Esophagus squamous epithelium (tissue), 5 donors: ENCODE measurements around the gene PGP. TPM values are rescaled to one million over a fixed set of nuclear protein-coding genes. Genes with fewer than 3 reads are reported as not detected.

Experiments used
- DNase-seq: peaks from one replicate; lab custom pipeline; 2025; lab: John Stamatoyannopoulos, UW
- H3K27ac ChIP-seq, 4 donors: fragments of 200-600 bp; sonication (generic); one replicate each; pipeline ENCODE4 v1.5.1; 2016 to 2019; ENCODE audit warnings: mild to moderate bottlenecking in 1 of 4
- H3K27me3 ChIP-seq, 4 donors: fragments of 200-600 bp; sonication (generic); 1 replicate in 3 of 4; 2 replicates in 1 of 4; pipeline versions ENCODE4 v1.5.1 to v1.6.0; 2017 to 2021; ENCODE audit warnings: antibody characterized with exemption in 1 of 4
- H3K36me3 ChIP-seq, 3 donors: fragments of 200-600 bp; sonication (generic); one replicate each; pipeline ENCODE4 v1.5.1; 2016 to 2019
- H3K4me1 ChIP-seq, 3 donors: fragments of 200-600 bp; sonication (generic); one replicate each; pipeline ENCODE4 v1.5.1; 2017 to 2019
- H3K4me3 ChIP-seq, 4 donors: fragments of 200-600 bp; sonication (generic); 1 replicate in 3 of 4; 2 replicates in 1 of 4; pipeline ENCODE4 v1.5.1; 2016 to 2019; ENCODE audit warnings: mild to moderate bottlenecking in 2 of 4, moderate library complexity in 1 of 4
- H3K9me3 ChIP-seq, 3 donors: fragments of 200-600 bp; sonication (generic); one replicate each; pipeline ENCODE4 v1.5.1; 2016 to 2019
- CTCF ChIP-seq, 6 experiments: fragments of 450-650 bp in 4 of 6; fragments of 200-600 bp in 2 of 6; sonication (generic) in 2 of 6; IDR thresholded peaks; one replicate each; pipeline ENCODE4 v1.5.1; 2016 to 2019; ENCODE audit warnings: antibody characterized with exemption in 6 of 6, mild to moderate bottlenecking in 4 of 6, moderate library complexity in 4 of 6
- POLR2A ChIP-seq, 4 donors: fragments of 450-650 bp; IDR thresholded peaks; one replicate each; pipeline ENCODE4 v1.6.1; 2017; ENCODE audit warnings: antibody characterized with exemption in 4 of 4, mild to moderate bottlenecking in 4 of 4, moderate library complexity in 3 of 4
- WGBS, 2 donors: methylation state at CpG; one replicate each; pipeline ENCODE4 v1.1.5; 2018; 5-methylcytosine and 5-hydroxymethylcytosine counted together
- intact Hi-C: fragments of 100-400 bp; cut with DNase I; formaldehyde crosslinking; loops from one replicate; pipeline ENCODE4 v1.15.0; 2022
- total RNA-seq, 4 donors: library from RNA; depleted of rRNA; stranded (reverse); fragments of >200 nt; gene quantifications; one replicate each; pipeline ENCODE4 v1.1.0, GENCODE V29; 2016
- donor health status: DM: yes; HTN: yes; CAD: no.

The PGP gene
- total RNA-seq, 4 donors from 2014 or later = 5.5 to 14.2 (median 7.4) TPM

DNA sequence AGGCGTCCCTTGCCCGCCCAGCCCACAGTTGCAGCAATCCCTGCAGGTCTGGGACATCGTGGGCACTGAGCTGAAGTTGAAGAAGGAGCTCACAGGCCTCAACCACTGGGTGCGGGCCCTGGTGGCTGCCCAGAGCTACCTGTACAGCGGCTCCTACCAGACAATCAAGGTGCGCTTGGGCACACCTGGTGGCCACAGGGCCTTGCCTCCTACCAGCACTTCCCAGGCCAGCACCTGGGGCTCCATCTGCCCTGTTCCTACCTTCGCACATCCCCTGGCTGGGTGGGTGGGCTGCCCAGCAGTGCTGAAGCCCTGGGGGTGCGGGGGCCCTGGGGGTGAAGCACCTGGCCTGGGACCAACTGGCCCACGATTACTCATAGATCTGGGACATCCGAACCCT is 39.2 kb downstream of the PGP start:
- Histone ChIP-seq H3K9me3 (no peaks in the 10 kb centered on the region), H3K27ac (no peak overlapping the region), H3K4me3 (no peak overlapping the region), H3K27me3 (no peaks in the 10 kb centered on the region), H3K36me3 (peaks cover 36 to 81% (median 43%) of the 10 kb centered on the region in 3 donors), H3K4me1 (peaks cover 0 to 53% (median 15%) of the 10 kb centered on the region in 3 donors)
- TF ChIP-seq CTCF (IDR thresholded peaks at IDR 0.05) (peak in 1 of 6 experiments; percentile 17), POLR2A (IDR thresholded peaks at IDR 0.05) (no peak)
- intact Hi-C loops = no loop called here
- no peak for DNase-seq
- WGBS, 2 donors = 89 to 100% methylated on average over 1 to 5 of the region's 10 CpGs

GRCh38 chr16:2174396-2175131 is 40.1 kb downstream of the PGP start:
- Histone ChIP-seq H3K27me3 (no peaks in the 10 kb centered on the region), H3K36me3 (peaks cover 42 to 90% (median 43%) of the 10 kb centered on the region in 3 donors), H3K4me1 (peaks cover 0 to 53% (median 13%) of the 10 kb centered on the region in 3 donors), H3K4me3 (no peak overlapping the region), H3K27ac (no peak overlapping the region), H3K9me3 (no peaks in the 10 kb centered on the region)
- intact Hi-C loops = no loop called here
- WGBS, 2 donors = 80 to 81% methylated on average over 3 to 5 of the region's 21 CpGs
- no peak for DNase-seq
- TF ChIP-seq POLR2A (IDR thresholded peaks at IDR 0.05) (no peak), CTCF (IDR thresholded peaks at IDR 0.05) (no peak)

DNA sequence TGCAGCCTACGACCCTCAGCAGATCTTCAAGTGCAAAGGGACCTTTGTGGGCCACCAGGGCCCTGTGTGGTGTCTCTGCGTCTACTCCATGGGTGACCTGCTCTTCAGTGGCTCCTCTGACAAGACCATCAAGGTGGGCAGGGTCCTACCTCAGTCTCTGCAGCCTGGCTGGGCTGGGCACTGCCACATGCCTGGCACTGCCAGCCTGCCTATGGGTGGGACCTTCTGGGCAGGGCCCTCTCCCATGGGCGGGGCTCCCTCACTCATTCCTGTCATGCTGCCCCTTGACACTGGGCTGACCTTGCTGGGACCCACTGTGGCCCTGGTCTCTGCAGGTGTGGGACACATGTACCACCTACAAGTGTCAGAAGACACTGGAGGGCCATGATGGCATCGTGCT is 40.7 kb downstream of the PGP start:
- no peak overlapping the region for H3K27ac ChIP-seq
- 83 to 100% methylated on average over 1 to 2 of the region's 4 CpGs for WGBS, 2 donors
- peaks cover 0 to 54% (median 8%) of the 10 kb centered on the region in 3 donors for H3K4me1 ChIP-seq
- intact Hi-C loops = no loop called here
- no peaks in the 10 kb centered on the region for H3K27me3 ChIP-seq
- DNase-seq = no peak
- H3K36me3 ChIP-seq = peaks cover 42 to 96% (median 43%) of the 10 kb centered on the region in 3 donors
- H3K9me3 ChIP-seq = no peaks in the 10 kb centered on the region
- H3K4me3 ChIP-seq = no peak overlapping the region
- no peak for TF ChIP-seq CTCF (IDR thresholded peaks at IDR 0.05)
- no peak for TF ChIP-seq POLR2A (IDR thresholded peaks at IDR 0.05)

DNA sequence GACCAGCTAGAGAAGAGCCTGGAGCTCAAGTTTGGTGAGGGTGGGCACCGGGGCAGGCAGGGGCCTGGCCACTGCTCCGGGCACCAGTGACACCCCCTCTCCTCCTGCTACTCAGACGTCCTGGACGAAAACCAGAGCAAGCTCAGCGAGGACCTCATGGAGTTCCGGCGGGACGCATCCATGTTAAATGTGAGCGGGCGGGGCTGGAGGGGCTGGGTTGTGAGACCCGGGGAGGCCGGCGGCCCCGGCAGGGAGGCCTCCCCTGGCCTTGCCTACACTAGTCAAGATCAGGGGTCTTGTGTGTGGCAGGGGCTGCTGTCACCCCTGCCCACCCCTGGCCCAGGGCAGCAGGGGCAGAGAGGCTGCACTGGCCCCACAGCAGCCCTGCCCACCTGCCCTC is 41.3 kb downstream of the PGP start:
- Histone ChIP-seq H3K36me3 (peaks cover 42 to 100% (median 43%) of the 10 kb centered on the region in 3 donors), H3K27me3 (no peaks in the 10 kb centered on the region), H3K4me3 (no peak overlapping the region), H3K9me3 (no peaks in the 10 kb centered on the region), H3K27ac (no peak overlapping the region), H3K4me1 (peaks cover 0 to 51% (median 8%) of the 10 kb centered on the region in 3 donors)
- WGBS, 2 donors = 100% methylated on average over 2 of the region's 14 CpGs; no CpG with 5 or more reads in 1 of the 2 donors
- TF ChIP-seq POLR2A (IDR thresholded peaks at IDR 0.05) (no peak), CTCF (IDR thresholded peaks at IDR 0.05) (no peak)
- no peak for DNase-seq
- intact Hi-C loops = no loop called here

- H3K36me3 ChIP-seq = peaks cover 43 to 100% (median 48%) of the 10 kb centered on the region in 3 donors
- peaks cover 0 to 48% (median 8%) of the 10 kb centered on the region in 3 donors for H3K4me1 ChIP-seq
- no peaks in the 10 kb centered on the region for H3K9me3 ChIP-seq
- 89 to 90% methylated on average over 15 to 16 of the region's 29 CpGs for WGBS, 2 donors
- no peak overlapping the region for H3K4me3 ChIP-seq
- intact Hi-C loops = no loop called here
- no peak for DNase-seq
- no peaks in the 10 kb centered on the region for H3K27me3 ChIP-seq
- no peak overlapping the region for H3K27ac ChIP-seq
- TF ChIP-seq CTCF (IDR thresholded peaks at IDR 0.05) (no peak), POLR2A (IDR thresholded peaks at IDR 0.05) (no peak)
These were observed 41.8 kb downstream of the PGP start for GRCh38 chr16:2172688-2173335.
